Pons (tissue), 1 donor: ENCODE results near the gene NUP107.

Experiments
- DNase-seq: peaks from one replicate; pipeline ENCODE4 v3.0.0-alpha.2; 2016; ENCODE audit warnings: low spot score

Gene NUP107

GRCh38 chr12:68775121-68775630 lies 88.4 kb downstream of the NUP107 start:
- DNase-seq, result no peak

- DNase-seq, result no peak
Observed at GRCh38 chr12:68776976-68777610, 90.3 kb downstream of the NUP107 start.

- no peak for DNase-seq
Observed at GRCh38 chr12:68779280-68779679, 92.5 kb downstream of the NUP107 start.

GRCh38 chr12:68780731-68781130 lies 94.0 kb downstream of the NUP107 start:
- DNase-seq, result peak; percentile 65

GRCh38 chr12:68781728-68782127 lies 95.0 kb downstream of the NUP107 start:
- no peak for DNase-seq

- no peak for DNase-seq
Observed at GRCh38 chr12:68784015-68784414, 97.2 kb downstream of the NUP107 start.

GRCh38 chr12:68785358-68785757 lies 98.6 kb downstream of the NUP107 start:
- DNase-seq, result no peak

GRCh38 chr12:68785823-68786222 lies 99.0 kb downstream of the NUP107 start:
- no peak for DNase-seq

GRCh38 chr12:68786929-68787328 lies 100.2 kb downstream of the NUP107 start:
- DNase-seq, result no peak

GRCh38 chr12:68788554-68789143 lies 101.9 kb downstream of the NUP107 start:
- DNase-seq, result no peak

GRCh38 chr12:68789144-68789878 lies 102.5 kb downstream of the NUP107 start:
- no peak for DNase-seq

GRCh38 chr12:68790081-68790951 lies 103.5 kb downstream of the NUP107 start:
- DNase-seq, result no peak

- DNase-seq, result no peak
Observed at GRCh38 chr12:68790952-68791234, 104.1 kb downstream of the NUP107 start.

- DNase-seq, result no peak
Observed at GRCh38 chr12:68791897-68792481, 105.2 kb downstream of the NUP107 start.

- DNase-seq, result no peak
Observed at GRCh38 chr12:68792952-68793351, 106.2 kb downstream of the NUP107 start.

- DNase-seq, result no peak
Observed at GRCh38 chr12:68793436-68793835, 106.7 kb downstream of the NUP107 start.

GRCh38 chr12:68793975-68794652 lies 107.3 kb downstream of the NUP107 start:
- DNase-seq, result no peak

GRCh38 chr12:68794653-68795251 lies 108.0 kb downstream of the NUP107 start:
- DNase-seq, result no peak
